Measurements from ENCODE around the gene AKR1E2. TPM values are rescaled to one million over a fixed set of nuclear protein-coding genes. Genes with fewer than 3 reads are reported as not detected.

AKR1E2 gene
- total RNA-seq, 2 donors from 2014 or later, result 1.8 to 16.2 TPM

DNA sequence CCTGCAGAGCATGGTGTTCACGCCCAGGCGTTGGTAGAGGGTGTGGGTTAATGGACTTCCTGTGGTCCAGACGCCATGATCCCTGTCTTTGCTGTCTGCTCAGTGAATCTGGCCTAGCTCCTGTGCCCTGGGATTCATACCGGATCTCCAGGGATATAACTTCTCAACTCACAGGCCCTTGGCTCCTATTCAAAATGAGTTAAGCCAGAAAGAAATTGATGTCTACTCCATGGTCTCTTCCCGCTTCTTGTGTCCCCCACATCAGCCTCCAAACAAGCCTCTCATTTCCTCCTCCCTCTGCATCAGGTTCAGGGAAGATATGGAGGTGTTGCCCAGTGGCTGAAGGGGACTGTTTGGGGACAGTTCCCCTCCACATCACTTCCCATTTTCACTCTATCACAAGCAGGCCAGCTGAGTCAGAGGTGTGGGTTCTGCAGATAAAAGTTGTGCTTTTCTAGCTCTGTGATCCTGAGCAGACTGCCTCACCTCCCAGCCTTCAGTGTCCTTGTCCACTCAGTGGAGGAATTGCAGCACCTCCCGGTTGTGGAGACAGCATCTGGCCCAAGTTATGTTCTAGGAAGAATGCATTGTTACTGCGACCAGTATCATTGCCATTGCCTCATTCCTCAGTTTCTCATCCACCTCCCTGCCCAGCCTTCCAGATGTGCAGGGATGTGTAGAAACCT, 22.5 kb downstream of the AKR1E2 start:
- peak; percentile 2 for DNase-seq (ENCODE audit: low spot score)
- H3K4me3 ChIP-seq, result no peak overlapping the region
- no peaks in the 10 kb centered on the region for H3K36me3 ChIP-seq
- no peaks in the 10 kb centered on the region for H3K27me3 ChIP-seq (replicated peaks; ENCODE audit: insufficient read depth)
- intact Hi-C loops (cut with DNase I), result loop anchor here (1.0 to 5.0 kb wide), 3 partner anchors 246 to 539 kb away; partner anchors contain the start of gene AKR1C3
- no peak overlapping the region for H3K27ac ChIP-seq
- H3K9me3 ChIP-seq, result no peaks in the 10 kb centered on the region
- 87% methylated on average over 7 of the region's 7 CpGs for WGBS
- H3K4me1 ChIP-seq (replicated peaks), result no peaks in the 10 kb centered on the region
- no peak for TF ChIP-seq POLR2A (IDR thresholded peaks at IDR 0.05)
- no peak for TF ChIP-seq POLR2AphosphoS5 (IDR thresholded peaks at IDR 0.05)
- TF ChIP-seq, protein P1, sequence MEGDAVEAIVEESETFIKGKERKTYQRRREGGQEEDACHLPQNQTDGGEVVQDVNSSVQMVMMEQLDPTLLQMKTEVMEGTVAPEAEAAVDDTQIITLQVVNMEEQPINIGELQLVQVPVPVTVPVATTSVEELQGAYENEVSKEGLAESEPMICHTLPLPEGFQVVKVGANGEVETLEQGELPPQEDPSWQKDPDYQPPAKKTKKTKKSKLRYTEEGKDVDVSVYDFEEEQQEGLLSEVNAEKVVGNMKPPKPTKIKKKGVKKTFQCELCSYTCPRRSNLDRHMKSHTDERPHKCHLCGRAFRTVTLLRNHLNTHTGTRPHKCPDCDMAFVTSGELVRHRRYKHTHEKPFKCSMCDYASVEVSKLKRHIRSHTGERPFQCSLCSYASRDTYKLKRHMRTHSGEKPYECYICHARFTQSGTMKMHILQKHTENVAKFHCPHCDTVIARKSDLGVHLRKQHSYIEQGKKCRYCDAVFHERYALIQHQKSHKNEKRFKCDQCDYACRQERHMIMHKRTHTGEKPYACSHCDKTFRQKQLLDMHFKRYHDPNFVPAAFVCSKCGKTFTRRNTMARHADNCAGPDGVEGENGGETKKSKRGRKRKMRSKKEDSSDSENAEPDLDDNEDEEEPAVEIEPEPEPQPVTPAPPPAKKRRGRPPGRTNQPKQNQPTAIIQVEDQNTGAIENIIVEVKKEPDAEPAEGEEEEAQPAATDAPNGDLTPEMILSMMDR (IDR thresholded peaks at IDR 0.05), result no peak

DNA sequence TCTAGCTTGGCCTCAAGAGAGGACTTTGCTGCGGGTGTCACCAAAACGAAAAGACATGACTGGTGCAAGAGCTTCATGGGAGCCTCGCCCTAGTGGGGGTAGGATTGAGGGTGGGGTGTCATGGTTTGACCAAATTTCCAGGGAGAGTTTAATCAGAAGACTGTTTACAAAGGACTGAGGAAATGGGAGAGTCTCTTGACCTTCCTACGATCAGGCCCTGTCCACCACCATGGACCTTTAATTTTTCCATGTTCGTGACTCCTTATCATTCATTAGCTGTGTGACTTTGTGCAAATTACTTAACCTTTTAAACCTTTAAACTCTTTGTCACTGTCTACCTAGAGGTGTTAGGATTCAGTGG, 23.0 kb downstream of the AKR1E2 start:
- Histone ChIP-seq H3K27ac (no peak overlapping the region), H3K27me3 (replicated peaks; ENCODE audit: insufficient read depth) (no peaks in the 10 kb centered on the region), H3K4me3 (no peak overlapping the region), H3K36me3 (no peaks in the 10 kb centered on the region), H3K9me3 (no peaks in the 10 kb centered on the region), H3K4me1 (replicated peaks) (no peaks in the 10 kb centered on the region)
- 90% methylated on average over 5 of the region's 5 CpGs for WGBS
- TF ChIP-seq POLR2A (IDR thresholded peaks at IDR 0.05) (no peak), POLR2AphosphoS5 (IDR thresholded peaks at IDR 0.05) (no peak)
- TF ChIP-seq, protein P1 (IDR thresholded peaks at IDR 0.05), result no peak
- intact Hi-C loops (cut with DNase I), result loop anchor here (1.0 to 5.0 kb wide), 3 partner anchors 246 to 538 kb away; partner anchors contain the start of gene AKR1C3
- DNase-seq (ENCODE audit: low spot score), result no peak

DNA sequence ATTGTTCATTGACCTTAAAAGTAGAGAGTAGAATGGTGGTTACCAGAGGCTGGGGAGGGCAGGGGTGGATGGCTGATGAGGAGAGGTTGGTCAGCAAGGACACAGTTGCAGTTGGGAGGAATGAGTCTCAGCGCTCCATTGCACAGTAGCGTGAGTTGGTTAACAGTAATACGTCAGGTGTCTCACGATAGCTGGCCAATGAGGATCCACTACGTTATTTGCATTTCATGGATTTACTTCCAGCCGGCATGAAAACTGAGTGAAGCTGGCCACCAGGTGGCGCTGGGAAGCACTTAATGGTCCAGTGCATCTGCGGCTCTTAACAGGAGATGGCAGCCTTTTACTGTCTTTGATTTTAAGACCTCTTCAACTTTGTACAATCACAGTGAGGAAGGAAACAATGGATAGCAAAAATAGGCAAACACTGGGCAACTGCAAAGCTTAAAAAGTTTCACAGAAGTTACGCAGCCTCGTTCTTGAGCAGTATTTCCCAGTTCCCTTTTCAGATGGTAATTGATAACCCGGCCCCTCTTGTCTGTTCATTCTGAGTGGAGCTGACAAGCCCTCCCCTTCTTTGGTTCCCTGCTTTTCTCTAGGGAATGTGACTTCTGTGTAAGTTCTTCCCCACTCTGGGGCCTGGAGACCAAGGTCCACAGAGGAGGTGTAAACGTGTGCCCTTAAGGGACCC, 23.7 kb downstream of the AKR1E2 start:
- 3% methylated on average over 12 of the region's 12 CpGs for WGBS
- Histone ChIP-seq H3K27me3 (replicated peaks; ENCODE audit: insufficient read depth) (no peaks in the 10 kb centered on the region), H3K4me3 (no peak overlapping the region), H3K27ac (no peak overlapping the region), H3K9me3 (no peaks in the 10 kb centered on the region), H3K4me1 (replicated peaks) (no peaks in the 10 kb centered on the region), H3K36me3 (no peaks in the 10 kb centered on the region)
- TF ChIP-seq POLR2AphosphoS5 (IDR thresholded peaks at IDR 0.05) (peak; percentile 79), POLR2A (IDR thresholded peaks at IDR 0.05) (no peak)
- TF ChIP-seq, protein P1 (IDR thresholded peaks at IDR 0.05), result peak; percentile 95 to 100 (median 99)
- intact Hi-C loops (cut with DNase I), result loop anchor here (1.0 to 5.0 kb wide), 5 partner anchors 93 to 538 kb away; partner anchors contain the start of gene AKR1C3
- peak; percentile 88 for DNase-seq (ENCODE audit: low spot score)

DNA sequence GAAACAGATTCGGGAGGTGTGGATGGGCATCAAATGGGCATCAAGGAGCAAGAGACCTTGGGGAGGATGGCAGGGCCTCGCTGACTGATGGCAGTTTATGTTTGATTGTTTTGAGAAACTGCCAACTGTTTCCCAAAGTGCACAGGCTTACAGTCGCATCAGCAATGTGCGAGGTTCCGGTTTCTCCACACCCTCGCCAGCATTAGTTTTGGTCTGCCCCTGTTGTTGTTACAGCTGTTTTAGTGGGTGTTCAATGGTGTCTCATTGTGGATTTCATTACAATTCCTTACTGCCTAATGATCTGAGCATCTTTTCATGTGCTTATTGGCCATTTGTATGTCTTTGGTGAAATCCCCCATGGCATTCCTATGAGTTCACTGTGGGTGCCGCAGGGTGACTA, 24.4 kb downstream of the AKR1E2 start:
- no peaks in the 10 kb centered on the region for H3K9me3 ChIP-seq
- H3K27me3 ChIP-seq (replicated peaks; ENCODE audit: insufficient read depth), result no peaks in the 10 kb centered on the region
- no peak overlapping the region for H3K4me3 ChIP-seq
- H3K36me3 ChIP-seq, result no peaks in the 10 kb centered on the region
- no peak for TF ChIP-seq POLR2A (IDR thresholded peaks at IDR 0.05)
- TF ChIP-seq, protein P1 (IDR thresholded peaks at IDR 0.05), result no peak
- no peak for TF ChIP-seq POLR2AphosphoS5 (IDR thresholded peaks at IDR 0.05)
- peak; percentile 3 for DNase-seq (ENCODE audit: low spot score)
- intact Hi-C loops (cut with DNase I), result loop anchor here (5.0 kb wide), 2 partner anchors 92 to 132 kb away; no protein-coding TSS in a partner anchor
- no peak overlapping the region for H3K27ac ChIP-seq
- WGBS, result 72% methylated on average over 7 of the region's 7 CpGs
- H3K4me1 ChIP-seq (replicated peaks), result no peaks in the 10 kb centered on the region
